GM11168 (cell line): Measurements from ENCODE around the gene DISP3.

Experiments
- in situ Hi-C: fragments of 300-500 bp; cut with MboI; formaldehyde crosslinking; loops from one replicate; pipeline ENCODE4 v1.12.0; 2022; ENCODE audit warnings: low sequenced_read_pairs; ENCODE audit not compliant: unreplicated experiment

The DISP3 gene

GRCh38 chr1:11483581-11484320 is 4.8 kb downstream of the DISP3 start:
- in situ Hi-C loops: no loop called here

- in situ Hi-C loops: no loop called here
These were observed 5.3 kb downstream of the DISP3 start for GRCh38 chr1:11484321-11484655.

GRCh38 chr1:11485191-11485590 is 6.2 kb downstream of the DISP3 start:
- in situ Hi-C loops: no loop called here

- in situ Hi-C loops: no loop called here
These were observed 7.5 kb downstream of the DISP3 start for GRCh38 chr1:11486231-11487009.

- in situ Hi-C loops: no loop called here
These were observed 8.3 kb downstream of the DISP3 start for GRCh38 chr1:11487196-11487751.

GRCh38 chr1:11488201-11488770 is 9.3 kb downstream of the DISP3 start:
- in situ Hi-C loops: no loop called here

- in situ Hi-C loops: no loop called here
These were observed 10.1 kb downstream of the DISP3 start for GRCh38 chr1:11488966-11489625.

- in situ Hi-C loops: no loop called here
These were observed 13.3 kb downstream of the DISP3 start for GRCh38 chr1:11492235-11492634.

- in situ Hi-C loops: no loop called here
These were observed 15.2 kb downstream of the DISP3 start for GRCh38 chr1:11493972-11494655.

GRCh38 chr1:11494771-11495170 is 15.8 kb downstream of the DISP3 start:
- in situ Hi-C loops: no loop called here

- in situ Hi-C loops: no loop called here
These were observed 16.6 kb downstream of the DISP3 start for GRCh38 chr1:11495579-11495978.

- in situ Hi-C loops: no loop called here
These were observed 17.7 kb downstream of the DISP3 start for GRCh38 chr1:11496551-11497080.

- in situ Hi-C loops: no loop called here
These were observed 20.1 kb downstream of the DISP3 start for GRCh38 chr1:11498956-11499594.

GRCh38 chr1:11499601-11500331 is 20.8 kb downstream of the DISP3 start:
- in situ Hi-C loops: no loop called here

- in situ Hi-C loops: no loop called here
These were observed 21.9 kb downstream of the DISP3 start for GRCh38 chr1:11500881-11501280.

- in situ Hi-C loops: no loop called here
These were observed 22.5 kb downstream of the DISP3 start for GRCh38 chr1:11501491-11501897.

GRCh38 chr1:11501906-11502485 is 23.0 kb downstream of the DISP3 start:
- in situ Hi-C loops: no loop called here

- in situ Hi-C loops: no loop called here
These were observed 23.6 kb downstream of the DISP3 start for GRCh38 chr1:11502516-11502915.
